Thoracic aorta (tissue), 2 donors: ENCODE measurements around the gene DIP2C. TPM values are rescaled to one million over a fixed set of nuclear protein-coding genes. Genes with fewer than 3 reads are reported as not detected.

ENCODE experiments used
- ATAC-seq: fragments of 150-250 bp; one replicate; pipeline ENCODE4 v1.8.0; 2017; ENCODE audit warnings: low read depth; ENCODE audit not compliant: insufficient number of reproducible peaks, low FRiP score
- DNase-seq: peaks from one replicate; pipeline ENCODE4 v3.0.0-alpha.2; 2020; ENCODE audit warnings: low spot score
- H3K27ac ChIP-seq, 2 donors: fragments of 200-600 bp; sonication (generic); 1 replicate in 1 of 2; 2 replicates in 1 of 2; pipeline ENCODE4 v1.5.1; 2016; ENCODE audit warnings: mild to moderate bottlenecking in 2 of 2, moderate library complexity in 2 of 2
- H3K27me3 ChIP-seq: fragments of 200-600 bp; sonication (generic); replicated peaks from 2 replicates; pipeline ENCODE4 v1.6.0; 2016; ENCODE audit warnings: mild to moderate bottlenecking; ENCODE audit not compliant: insufficient read depth
- H3K36me3 ChIP-seq: fragments of 200-600 bp; sonication (generic); one replicate; pipeline ENCODE4 v1.5.1; 2016
- H3K4me1 ChIP-seq, 2 donors: fragments of 200-600 bp; sonication (generic); 1 replicate in 1 of 2; 2 replicates in 1 of 2; pipeline versions ENCODE4 v1.5.1 to v1.6.0; 2016; ENCODE audit warnings: low read depth in 2 of 2, mild to moderate bottlenecking in 1 of 2; ENCODE audit not compliant: control insufficient read depth in 1 of 2
- H3K4me3 ChIP-seq: fragments of 200-600 bp; sonication (generic); 2 replicates; pipeline ENCODE4 v1.5.1; 2016; ENCODE audit warnings: mild to moderate bottlenecking
- H3K9me3 ChIP-seq: fragments of 200-600 bp; sonication (generic); 2 replicates; pipeline ENCODE4 v1.5.1; 2016
- total RNA-seq, 2 donors: library from RNA; depleted of rRNA; stranded (reverse); fragments of >200 nt; gene quantifications; one replicate each; pipeline versions ENCODE4 v1.1.0 to v1.2.3, GENCODE V29; 2016
- TF ChIP-seq, protein P1 (sequence below): fragments of 200-600 bp; sonication (generic); IDR thresholded peaks from one replicate; pipeline ENCODE4 v1.5.1; 2019; ENCODE audit warnings: antibody characterized with exemption

DIP2C gene
- total RNA-seq, 2 donors from 2014 or later: 36.8 to 44.0 TPM

DNA sequence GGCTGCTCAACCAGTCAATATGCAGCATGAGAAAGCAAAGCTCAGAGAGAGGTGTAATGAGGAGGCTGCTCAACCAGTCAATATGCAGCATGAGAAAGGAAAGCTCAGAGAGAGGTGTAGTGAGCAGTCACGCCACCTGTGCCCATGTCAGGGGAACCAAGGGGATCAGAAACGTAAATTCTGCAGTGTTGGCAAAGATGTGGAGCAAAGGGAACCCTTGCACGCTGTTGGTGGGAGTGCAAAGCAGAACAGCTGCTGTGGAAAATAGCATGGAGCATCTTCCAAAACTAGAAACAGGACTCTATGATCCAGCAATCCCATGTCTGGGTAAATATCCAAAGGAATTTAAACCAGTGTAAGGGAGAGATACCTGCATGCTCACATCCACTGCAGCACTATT lies 194.9 kb downstream of the DIP2C start:
- no peak for ATAC-seq
- TF ChIP-seq, protein P1, sequence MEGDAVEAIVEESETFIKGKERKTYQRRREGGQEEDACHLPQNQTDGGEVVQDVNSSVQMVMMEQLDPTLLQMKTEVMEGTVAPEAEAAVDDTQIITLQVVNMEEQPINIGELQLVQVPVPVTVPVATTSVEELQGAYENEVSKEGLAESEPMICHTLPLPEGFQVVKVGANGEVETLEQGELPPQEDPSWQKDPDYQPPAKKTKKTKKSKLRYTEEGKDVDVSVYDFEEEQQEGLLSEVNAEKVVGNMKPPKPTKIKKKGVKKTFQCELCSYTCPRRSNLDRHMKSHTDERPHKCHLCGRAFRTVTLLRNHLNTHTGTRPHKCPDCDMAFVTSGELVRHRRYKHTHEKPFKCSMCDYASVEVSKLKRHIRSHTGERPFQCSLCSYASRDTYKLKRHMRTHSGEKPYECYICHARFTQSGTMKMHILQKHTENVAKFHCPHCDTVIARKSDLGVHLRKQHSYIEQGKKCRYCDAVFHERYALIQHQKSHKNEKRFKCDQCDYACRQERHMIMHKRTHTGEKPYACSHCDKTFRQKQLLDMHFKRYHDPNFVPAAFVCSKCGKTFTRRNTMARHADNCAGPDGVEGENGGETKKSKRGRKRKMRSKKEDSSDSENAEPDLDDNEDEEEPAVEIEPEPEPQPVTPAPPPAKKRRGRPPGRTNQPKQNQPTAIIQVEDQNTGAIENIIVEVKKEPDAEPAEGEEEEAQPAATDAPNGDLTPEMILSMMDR: no peak
- no peak for DNase-seq
- H3K36me3 ChIP-seq: no peaks in the 10 kb centered on the region
- H3K4me3 ChIP-seq: no peak overlapping the region
- no peaks in the 10 kb centered on the region for H3K9me3 ChIP-seq
- H3K27me3 ChIP-seq: no peaks in the 10 kb centered on the region
- no peak overlapping the region for H3K27ac ChIP-seq
- peaks cover 9 to 35% of the 10 kb centered on the region in 2 donors for H3K4me1 ChIP-seq

DNA sequence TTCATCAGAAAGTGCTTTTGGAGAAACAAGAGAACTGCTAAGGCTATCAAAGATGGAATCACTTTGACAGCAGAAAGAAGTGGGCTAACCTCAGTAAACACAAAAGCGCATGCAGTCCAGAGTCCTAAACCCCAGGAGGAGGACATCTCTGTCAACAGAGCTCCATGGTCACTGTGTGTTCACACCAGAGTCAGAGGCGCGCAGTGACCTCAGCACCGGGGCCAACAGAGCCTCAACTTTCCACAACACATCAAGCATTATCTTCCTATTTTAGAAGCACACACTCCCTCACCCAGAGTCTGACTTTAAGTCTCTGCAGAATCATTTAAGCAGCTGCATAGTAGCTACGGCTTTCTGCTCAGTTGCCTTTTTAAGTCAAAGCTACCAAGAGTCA lies 195.3 kb downstream of the DIP2C start:
- Histone ChIP-seq H3K36me3 (no peaks in the 10 kb centered on the region), H3K27me3 (no peaks in the 10 kb centered on the region), H3K4me1 (peaks cover 9 to 32% of the 10 kb centered on the region in 2 donors), H3K9me3 (no peaks in the 10 kb centered on the region), H3K4me3 (no peak overlapping the region), H3K27ac (no peak overlapping the region)
- TF ChIP-seq, protein P1: no peak
- no peak for DNase-seq
- ATAC-seq: no peak

DNA sequence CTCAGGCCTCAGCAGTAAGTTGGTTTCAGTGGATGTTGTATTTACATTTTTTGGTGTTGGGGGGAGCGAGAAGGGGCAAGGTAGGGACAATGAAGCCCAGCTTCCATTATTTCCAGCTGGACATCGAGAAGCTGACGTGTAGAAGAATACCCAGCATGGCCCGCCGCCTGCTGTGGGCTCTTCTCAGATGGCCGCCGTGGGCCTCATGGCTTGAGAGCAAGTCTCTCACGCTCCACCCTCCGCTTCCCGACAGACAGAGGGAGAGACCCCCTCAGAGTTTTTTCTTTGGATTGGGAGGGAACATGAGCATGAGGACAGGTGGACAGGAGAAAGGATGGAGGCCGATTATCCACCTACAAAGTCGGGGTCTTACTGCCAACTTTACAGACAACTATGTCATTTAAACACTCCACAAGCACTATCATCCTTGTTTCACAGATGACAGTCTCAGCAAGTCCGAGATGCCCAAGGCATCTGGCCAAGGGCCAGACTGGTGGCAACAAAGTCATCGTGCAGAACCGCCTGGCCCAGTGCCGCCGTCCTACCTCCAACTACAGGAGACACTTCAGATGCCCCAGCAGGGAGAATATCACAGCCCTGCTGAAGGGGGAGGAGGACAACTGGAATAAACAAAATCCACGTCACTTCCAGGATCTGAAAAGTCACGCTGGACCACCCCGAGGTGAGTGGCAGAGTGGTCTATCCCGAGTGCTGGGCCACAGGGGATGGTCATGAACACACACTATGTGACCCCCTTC lies 195.9 kb downstream of the DIP2C start:
- TF ChIP-seq, protein P1: no peak
- Histone ChIP-seq H3K27ac (no peak overlapping the region), H3K36me3 (no peaks in the 10 kb centered on the region), H3K4me1 (peaks cover 9 to 26% of the 10 kb centered on the region in 2 donors), H3K27me3 (no peaks in the 10 kb centered on the region), H3K9me3 (no peaks in the 10 kb centered on the region), H3K4me3 (no peak overlapping the region)
- DNase-seq (no peak), ATAC-seq (no peak)

DNA sequence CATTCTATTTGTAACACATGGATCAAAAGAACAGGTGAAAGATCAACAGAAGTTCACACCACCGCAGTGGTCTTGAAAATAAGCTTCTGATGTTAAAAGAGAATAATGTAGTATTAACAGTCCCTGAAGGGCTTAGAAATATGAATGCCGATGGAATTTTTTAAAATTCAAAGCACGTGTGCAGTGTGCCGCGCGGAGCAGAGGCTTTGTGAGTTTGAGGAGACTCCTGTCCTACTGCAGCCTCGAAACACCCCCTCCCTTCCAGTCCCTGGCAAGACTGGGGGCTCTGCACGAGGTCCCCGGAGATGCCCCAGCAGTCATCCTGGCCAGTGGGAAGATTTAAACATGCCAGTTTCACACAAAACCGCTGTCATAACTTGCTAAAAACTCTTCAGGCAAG lies 196.6 kb downstream of the DIP2C start:
- TF ChIP-seq, protein P1: no peak

DNA sequence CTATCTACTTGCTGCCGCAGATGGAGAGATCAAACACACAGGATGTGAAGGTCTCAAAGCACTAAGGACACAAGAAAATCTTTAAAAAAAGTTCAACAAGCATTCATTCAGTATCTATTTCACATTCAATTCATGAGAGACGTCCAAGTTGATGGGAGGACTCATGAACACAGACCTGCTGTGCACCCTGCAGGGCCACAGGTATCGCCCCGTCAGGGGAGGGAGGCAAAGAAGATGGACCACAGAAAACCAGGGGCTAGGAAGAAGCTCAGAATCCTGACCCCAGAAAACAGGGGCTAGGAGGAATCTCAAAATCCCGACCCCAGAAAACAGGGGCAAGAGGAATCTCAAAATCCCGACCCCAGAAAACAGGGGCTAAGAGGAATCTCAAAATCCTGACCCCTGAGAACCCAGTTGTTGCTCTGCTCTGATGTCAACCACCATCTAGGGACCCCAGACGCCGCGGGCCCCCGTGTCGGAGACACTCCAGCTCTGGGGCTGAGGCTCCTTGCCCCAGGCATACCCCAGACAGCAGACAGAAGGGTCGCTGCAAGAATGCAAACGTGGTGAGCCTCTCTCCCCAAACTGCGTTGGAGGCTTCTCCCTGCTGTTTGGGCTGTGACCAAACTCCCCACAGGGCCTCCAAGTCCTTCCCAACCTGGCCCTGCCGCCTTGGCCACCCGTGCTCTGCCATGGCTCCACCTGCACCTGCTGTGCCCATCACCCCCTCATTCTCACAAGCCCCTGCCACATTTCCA lies 197.6 kb downstream of the DIP2C start:
- H3K9me3 ChIP-seq: no peaks in the 10 kb centered on the region
- H3K27ac ChIP-seq: peak overlapping the region in 1 of 2 donors; percentile 46
- H3K4me1 ChIP-seq: peaks cover 9 to 22% of the 10 kb centered on the region in 2 donors
- no peak for DNase-seq
- no peaks in the 10 kb centered on the region for H3K36me3 ChIP-seq
- no peak for ATAC-seq
- TF ChIP-seq, protein P1: no peak
- no peaks in the 10 kb centered on the region for H3K27me3 ChIP-seq
- H3K4me3 ChIP-seq: peak overlapping the region; percentile 58

More for the DNA sequence above, 196.6 kb downstream of the DIP2C start:
- peaks cover 9 to 22% of the 10 kb centered on the region in 2 donors for H3K4me1 ChIP-seq
- ATAC-seq (no peak), DNase-seq (no peak)
- H3K27me3 ChIP-seq: no peaks in the 10 kb centered on the region
- no peaks in the 10 kb centered on the region for H3K36me3 ChIP-seq
- no peak overlapping the region for H3K27ac ChIP-seq
- no peaks in the 10 kb centered on the region for H3K9me3 ChIP-seq
- no peak overlapping the region for H3K4me3 ChIP-seq
